ENCODE results near the gene ZNF831.

The ZNF831 gene

DNA sequence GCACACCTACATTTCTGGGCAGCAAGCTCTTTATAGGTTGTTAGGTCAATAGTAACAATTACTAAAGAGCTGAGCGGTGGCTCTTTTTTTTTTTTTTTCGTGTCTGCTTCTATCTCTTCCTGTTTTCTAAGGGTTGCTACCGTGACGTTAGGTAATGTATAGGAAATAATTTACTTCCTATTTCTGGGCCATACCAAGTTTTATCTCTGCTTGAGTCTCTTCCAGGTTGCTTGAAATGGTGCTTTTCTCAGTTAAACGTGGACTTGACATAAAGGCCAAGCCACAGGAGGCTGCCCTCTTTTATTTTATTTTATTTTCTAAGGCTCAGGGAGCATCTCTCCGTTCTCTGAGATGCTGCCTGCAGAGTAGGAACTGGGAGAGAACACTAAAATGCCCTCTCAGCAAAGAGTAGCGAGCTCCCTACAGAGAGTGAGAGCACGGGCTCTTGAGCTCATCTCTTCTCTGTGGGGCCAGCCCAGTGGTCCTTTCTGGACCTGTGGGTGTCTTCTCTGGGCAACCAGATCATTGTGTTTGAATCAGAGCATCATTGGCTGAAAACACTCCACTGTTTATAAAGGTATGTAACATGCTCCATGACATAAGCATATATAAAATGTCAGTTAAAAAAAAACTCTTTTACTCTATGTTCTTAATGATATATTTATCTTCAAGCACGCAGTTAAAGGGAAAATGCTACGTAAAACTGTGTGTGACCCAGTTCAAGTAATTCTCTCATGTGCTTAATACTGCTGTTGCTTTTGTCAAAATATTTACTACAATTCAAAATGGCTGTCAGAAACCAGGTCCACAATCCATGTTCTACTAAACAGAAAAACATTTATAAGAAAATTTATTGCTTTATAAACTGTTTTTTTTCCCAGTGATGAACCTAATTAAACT is at the start of gene ZNF831:
Gene ZNF831, plus strand, starts transcription at position 191 of the 900 bp plus-strand sequence. CDS start 27,199 bp downstream, outside the sequence.
- DNase-seq (ENCODE audit: low read depth), result no peak

DNA sequence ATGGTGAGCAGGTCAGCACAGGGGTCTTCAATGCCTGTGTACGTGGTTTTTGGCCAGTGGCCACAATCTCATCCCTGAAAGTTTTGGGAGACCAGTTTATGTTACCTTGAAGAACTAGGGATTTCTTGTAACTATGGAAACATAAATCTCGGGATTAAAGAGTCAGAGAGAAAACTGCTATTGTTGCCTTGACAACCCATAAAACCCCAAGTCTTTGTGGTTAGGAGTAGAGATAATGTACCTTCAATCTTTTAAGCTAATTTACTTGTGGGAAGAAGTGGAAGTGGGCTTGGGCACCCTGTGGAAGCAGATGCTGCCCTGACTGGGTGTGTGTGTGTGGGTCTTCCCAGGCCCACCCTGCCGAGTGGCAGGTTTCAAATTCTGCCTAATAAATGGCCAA is 46.1 kb upstream of the ZNF831 start:
- DNase-seq (ENCODE audit: low read depth), result no peak

DNA sequence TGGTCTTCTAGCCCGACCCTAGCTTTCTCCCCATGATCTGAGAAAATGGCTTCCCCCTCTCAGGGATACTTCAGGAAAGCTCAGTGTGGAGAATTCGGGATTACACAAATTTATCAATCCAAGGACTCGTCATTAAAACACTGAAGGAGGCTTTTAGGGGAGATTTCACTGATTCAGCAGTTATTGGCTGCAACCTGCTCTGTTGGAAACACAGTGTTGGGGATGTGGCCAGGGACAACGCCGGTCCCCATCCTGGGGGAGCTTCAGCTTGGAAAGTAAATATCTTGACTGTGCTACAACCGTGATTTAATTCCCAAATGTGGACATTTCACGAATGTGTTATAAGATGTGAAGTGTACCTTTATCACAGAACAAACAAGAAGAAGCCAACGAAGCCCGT is 44.8 kb upstream of the ZNF831 start:
- no peak for DNase-seq (ENCODE audit: low read depth)

DNA sequence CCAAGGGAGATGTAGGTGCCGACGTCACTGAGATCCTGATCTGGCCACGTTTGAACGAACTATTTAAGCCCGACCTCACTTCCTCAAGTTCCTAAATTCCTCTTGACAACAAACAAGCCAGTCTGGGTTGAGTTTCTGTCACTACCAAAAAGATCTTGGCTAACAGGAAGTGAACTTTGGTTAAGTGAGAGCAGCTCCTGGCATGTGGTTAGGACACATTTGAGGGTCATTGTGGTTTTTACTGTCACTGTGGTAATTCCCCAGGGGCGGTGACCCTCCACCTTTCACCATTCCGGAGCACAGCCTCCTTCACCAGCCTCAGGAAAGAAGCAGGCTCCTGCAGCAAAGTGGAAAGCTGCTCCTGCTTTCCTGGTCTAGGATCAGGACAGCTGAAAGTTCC is 43.1 kb upstream of the ZNF831 start:
- no peak for DNase-seq (ENCODE audit: low read depth)

DNA sequence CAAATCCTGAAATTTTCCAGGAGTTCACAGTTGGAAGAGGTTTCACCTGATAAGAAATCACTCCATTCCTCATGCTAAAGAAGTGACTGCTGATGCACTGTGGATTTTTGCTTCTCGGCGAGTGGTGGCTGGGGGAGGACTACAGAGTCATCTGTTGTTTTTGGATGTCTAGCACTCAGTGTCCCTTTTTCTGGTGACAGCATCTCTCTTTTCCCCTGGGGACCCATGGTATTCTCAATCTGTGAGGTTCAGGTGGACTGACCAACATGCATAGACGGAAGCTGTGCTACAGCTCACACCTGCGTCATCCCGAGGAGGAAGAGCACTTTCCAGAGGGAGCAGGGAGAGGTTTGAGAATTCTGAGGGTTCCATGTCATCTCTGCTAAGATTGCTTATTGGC is 42.7 kb upstream of the ZNF831 start:
- DNase-seq (ENCODE audit: low read depth), result no peak

DNA sequence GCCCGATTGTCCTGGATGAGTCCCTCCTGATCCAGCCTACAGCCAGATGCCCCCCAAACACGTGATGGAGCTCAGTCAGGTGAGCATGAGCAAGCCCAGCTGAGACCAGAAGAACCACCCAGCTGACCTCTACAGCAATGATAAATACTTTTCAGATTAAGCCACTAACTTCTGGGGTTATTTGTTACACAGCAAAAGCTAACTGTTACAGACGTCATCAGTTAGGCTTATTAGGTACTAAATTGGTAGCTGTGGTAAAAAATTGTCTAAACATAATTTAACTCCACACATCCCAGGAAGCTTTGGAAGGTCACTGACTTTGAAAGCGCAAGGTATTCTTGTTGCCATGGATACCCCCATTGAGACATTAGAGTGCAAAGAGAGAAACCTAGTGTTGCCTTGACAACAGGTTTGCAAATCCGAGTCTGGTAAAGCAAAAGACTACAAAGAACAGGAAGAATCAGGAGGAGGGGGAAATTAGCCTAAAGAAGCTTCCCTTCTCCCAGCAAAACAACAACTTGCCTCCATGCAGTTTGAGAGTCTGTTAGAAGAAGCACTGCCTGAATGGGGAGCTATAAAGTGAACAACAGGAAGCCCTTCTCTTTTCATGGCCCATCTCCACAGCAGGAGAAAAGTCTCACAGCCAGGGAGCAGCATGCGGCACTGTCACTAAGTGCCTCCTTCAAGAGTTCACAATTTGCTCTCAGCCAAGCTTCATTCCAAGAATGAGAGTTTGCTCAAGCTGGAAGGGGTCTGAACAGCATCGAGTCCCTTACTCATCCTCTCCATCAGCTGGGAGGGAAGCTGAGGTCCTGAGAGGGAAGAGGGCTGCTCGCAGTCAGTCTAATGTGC is 41.7 kb upstream of the ZNF831 start:
- DNase-seq (ENCODE audit: low read depth), result no peak

DNA sequence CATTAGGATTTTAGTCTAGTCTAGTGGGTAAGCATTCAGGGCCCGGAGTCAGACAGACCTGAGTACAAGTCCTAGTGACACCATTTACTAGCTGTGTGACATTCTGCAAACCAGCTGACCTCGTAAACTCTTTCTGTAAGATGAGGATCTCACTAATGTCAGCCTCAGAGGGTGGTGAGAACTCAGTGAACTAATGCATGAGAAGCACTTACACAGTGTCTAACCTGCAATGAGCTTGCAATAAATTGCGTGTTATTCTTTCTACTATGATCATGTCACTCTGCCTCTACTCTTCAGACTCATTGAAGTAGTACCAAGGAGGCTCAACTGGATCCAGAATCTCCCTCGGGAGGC is 41.1 kb upstream of the ZNF831 start:
- DNase-seq (ENCODE audit: low read depth), result no peak

DNA sequence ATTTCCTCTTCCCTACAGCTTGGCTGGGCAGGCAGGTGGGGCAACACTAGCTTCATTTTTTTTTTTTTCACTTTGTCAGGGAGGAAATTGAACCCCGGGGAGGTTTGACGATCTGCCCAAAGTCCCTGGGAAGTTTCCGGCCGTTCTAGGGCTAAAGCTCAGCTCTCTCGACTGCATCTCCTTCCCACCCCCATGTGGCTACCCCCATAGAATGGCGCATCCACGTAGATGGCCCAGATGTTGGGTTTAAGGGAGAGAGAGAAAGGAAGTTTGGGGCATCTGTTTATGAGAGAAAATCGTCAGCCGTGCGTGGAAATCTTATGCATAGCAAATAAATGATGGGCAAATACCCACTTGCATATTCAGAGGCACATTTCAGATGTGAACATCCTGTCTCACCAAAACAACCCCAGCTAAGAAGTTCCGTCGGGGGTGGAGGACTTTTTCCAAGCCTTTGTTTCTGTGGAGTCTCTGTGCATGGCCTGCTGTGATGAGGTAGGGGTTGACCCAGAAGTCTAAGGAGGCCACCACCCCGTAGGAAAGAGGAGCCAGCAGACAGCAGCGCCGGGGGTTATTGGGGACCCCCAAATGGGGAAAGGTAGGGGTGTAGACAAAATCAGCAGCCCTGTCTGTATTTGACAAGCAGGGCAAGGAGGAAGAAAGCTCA is 40.5 kb upstream of the ZNF831 start:
- no peak for DNase-seq (ENCODE audit: low read depth)

DNA sequence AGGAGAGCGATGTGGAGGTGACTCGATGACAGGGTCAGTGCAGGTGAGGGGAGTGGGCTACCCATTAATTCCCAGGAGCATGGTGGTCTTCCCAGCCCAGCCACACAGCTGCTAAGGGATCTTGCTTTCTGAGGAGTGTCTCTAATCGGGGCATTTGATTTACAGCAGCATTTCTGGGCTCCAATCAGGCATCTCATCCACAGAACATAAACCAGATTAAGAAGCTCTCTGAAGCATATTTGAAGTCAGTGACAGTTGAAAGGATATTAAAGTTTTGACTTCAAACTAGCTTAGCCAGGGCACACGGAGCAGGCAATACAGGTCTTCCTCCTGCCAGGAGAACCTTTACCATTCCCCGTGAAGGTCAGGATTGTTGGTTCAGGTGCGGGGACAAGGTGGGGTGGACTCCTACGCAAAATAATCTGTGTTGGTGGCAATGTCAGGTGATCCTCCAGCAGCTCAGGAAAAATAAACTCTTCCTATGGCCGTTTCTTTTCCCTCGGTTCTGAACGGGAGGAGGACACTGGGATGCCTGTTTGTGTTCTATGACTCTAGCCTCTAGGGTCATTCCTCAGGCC is 39.9 kb upstream of the ZNF831 start:
- DNase-seq (ENCODE audit: low read depth), result no peak

DNA sequence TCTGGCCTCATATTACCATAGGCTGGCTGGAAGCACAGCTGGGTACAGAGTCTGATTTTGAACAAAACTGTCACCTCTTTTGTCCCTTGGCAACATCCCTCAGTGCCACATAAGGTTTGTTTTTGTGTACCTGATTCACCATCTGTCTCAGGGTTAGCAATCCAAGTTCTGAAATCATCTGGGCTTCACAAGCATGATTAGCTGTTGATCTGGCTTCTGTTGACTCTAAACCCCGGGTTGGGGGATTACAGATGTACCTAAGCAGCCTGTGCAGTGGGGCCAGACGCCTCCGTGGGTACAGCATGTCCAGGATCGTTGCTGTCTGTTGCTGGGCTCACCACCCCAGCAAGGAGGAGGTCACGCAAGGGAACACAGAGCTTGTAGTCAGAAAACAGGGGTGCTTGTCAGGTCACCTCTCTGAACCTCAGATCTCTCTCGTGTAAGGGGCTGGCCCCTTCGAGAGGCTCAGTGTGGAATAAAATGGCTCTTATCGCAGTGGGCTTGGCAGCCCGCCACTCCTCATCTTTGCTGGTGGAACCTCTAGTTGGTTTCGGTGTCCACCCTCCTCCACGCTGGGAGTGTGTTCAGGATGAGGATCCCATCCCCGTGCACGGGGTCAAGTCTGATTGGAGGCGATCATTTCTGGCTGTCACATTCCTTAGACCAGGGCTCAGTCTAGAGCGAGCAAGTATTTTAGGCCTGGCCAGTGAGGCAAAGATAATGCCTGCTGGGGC is 39.2 kb upstream of the ZNF831 start:
- DNase-seq (ENCODE audit: low read depth), result no peak

DNA sequence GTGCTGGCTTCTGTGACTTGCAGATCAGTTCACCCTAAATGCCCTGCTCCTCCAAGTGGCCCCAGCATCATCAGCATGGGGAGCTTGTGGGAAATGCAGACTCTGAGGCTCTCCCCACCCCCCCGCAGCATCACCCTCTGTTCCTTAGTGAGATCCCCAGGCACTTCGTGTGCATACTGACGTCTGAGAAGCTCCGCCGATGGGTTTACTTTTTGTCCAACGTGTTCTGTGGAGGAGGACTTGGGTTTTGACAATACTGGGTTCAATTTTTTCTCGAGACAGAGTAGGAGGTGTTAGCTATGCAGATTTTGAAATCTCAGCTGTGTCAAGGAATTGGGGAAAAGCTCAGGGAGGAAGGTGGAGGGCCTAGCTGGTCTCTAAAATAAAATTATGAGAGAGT is 38.3 kb upstream of the ZNF831 start:
- no peak for DNase-seq (ENCODE audit: low read depth)

DNA sequence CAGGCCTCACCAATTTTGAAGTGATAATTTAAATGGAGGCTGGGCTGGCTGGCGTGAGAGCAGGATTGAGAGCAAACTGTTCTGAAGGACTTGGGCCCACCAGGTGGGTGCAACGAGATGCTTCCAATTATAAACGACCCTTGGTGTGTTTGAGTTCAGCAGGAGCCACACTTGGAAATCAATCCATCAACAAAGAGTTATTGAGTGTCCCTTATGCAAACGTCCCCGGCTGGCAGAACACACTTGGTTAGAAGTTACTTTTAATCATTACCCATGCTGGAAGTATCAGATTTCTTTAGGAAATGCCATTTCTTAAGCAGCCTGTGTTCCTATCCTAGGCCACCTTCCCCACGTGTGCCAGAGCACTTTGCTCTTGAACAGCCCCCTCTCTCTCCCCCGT is 37.8 kb upstream of the ZNF831 start:
- DNase-seq (ENCODE audit: low read depth), result no peak

DNA sequence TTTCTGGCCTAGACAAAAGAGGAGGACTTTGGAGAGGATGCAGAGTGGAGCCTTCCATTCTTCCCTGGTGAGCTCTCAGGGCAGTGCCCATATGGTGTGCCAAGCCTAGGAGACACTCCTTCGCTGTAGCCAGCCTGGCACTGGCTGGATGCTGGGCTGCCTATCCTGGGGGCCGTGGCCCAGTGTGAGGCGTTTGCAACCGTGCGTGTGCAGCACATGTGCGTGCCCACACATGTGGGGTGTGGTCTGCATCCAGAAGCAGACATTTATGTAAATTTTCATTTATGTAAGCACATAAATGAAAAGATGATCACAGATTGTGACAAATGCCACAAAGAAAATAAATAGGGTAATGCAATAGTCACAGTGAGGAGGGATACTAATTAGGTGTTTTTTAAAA is 35.8 kb upstream of the ZNF831 start:
- DNase-seq (ENCODE audit: low read depth), result no peak

DNA sequence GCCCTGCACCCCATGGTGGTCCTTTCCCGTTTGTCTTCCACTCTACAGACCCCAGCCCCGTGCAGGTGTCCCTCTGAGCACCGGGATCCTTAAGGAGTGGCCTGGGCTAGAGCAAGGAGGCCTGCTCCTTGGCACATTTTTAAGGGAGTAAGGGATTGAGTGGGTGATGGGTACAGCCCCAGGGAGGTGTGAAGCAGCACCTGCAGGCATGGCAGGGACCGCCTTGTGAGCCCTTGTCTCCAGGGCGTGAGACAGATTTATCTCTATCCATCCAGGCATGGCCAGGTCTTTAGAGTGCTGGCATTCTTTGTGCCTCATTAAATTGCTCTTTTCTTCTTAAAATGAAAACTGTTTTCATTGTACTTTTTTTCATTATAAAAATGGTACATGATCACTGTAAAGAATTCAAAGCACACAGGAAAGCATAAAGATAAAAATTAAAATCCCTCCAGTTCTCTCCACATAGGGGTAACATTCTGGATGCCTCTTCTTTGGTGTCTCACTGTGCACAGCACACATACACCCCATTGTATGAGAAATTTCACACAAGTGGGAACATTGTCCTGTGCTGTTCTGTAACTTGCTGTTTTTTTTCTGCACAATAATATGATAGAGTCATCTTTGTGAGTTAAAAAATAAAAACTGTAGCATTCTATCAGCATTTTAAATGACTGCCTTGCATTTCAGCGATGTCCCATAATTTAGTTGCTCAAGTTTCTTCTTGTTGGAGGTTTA is 31.9 kb upstream of the ZNF831 start:
- no peak for DNase-seq (ENCODE audit: low read depth)

DNA sequence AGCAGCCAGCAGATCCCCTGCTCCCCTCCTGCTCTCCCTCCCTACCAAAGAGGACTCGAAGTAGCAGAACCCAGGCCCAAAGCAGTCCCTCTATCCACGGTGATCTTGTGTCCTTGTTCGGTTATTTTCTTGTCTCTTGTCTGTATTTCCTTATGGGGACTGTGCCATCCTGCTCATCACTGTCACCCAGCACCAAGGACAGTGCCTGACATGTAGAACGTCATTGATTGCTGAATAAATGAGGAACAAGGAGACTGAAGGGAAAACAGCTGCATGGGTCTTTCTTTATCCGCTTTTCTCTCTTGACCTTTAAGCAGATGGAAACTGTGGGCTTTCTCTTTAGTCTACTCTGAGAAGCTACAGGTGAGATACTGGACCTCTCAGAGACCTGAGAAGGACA is 29.4 kb upstream of the ZNF831 start:
- DNase-seq (ENCODE audit: low read depth), result no peak

DNA sequence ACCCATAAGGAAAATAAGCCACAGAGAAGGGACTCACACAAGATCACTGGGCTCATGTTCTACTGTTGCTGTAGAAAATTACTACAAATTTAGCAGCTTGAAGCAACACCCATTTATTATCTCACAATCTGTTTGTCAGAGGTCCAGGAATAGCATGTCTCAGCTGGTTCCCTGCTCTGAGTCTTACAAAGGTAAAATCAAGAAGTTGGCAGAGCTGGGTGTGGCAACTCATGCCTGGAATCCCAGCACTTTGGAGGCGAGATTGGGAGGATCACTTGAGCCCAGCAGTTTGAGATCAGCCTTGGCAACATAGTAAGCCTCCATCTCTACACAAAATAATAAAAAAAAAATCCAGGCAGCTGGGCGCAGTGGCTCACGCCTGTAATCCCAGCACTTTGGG is 28.5 kb upstream of the ZNF831 start:
- DNase-seq (ENCODE audit: low read depth), result no peak

DNA sequence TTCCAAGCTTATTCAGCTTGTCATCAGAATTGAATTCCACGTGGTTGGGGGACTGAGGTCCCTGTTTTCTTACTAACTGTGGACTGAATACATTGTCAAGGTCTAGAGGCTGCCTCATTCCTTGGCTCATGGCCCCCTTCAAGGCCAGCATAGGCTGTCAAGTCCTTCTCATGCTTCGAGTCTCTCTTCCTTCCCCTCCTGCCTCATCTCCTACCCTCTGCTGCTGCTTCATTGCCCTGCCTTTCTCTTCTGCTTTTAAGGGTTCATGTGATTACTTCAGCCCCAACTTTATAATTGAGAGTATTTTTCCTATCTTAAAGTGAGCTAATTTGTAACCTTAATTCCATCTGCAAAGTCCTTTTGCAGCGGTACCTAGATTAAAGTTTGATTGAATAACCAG is 27.6 kb upstream of the ZNF831 start:
- no peak for DNase-seq (ENCODE audit: low read depth)

DNA sequence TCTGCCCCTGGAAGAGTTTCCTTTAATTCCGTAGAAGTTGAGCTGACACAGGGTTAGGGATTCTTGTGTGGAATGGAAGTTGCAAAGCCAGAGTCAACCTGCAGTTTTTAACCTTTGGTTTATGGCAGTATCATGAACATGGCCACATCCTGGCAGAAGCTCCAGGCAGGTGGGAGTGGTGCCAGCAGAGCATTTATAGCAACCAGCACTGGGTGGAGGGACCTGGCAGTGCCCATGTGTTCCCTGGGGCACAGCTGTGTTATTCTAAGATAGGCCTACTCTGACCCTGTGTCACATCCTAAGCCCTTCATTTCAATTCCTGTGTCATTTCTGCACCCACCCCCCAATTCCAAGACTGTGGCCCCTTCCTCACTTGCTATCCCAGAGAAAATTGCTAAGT is 26.1 kb upstream of the ZNF831 start:
- no peak for DNase-seq (ENCODE audit: low read depth)

DNA sequence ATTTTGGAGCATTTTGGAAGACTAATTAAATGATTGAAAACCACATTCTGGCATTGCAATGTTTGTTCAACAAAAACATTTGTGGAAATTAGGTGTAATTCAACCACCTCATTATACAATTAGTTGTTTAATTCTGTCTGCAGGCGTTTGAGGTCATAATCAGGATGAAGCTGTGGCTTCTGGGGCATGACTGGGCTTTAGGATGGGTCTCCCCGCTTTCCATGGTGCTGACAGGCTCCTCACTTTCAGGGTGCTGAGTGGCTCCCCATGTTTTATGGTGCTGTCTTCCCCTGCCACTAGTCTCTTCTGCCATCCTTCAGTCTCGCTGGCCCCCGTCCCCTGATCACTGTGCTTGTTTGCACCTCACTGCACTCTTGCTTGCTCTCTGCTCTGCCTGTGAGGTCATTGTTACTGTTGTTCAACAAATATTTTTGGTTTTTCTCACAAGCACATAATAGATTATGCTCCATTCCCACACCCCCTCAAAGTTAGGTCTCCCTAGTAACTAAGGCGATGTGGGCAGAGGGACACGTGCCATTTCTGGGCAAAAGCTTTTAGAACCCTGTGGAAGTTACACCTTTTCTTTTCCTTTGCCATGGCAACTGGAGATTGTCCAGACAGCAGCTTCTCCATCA is 25.4 kb upstream of the ZNF831 start:
- no peak for DNase-seq (ENCODE audit: low read depth)

DNA sequence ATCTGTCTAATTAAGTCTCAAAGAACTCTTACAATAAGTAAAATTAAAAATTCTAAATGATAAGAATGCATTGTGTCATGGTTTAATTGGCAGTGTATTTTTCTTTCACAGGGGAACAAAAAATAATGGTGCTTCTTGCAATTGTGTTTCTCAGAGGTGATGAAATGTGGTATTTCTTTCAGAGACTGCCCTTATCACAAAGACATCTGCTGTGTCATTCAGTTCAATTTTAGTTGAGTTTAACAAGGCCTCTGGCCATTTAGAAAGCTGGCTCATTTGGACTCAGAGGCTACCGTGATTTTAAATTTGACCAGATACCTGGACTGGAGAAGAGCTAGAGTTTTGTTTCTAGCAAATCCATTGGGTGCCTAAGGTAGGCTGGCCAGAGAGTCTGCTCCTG is 23.6 kb upstream of the ZNF831 start:
- no peak for DNase-seq (ENCODE audit: low read depth)
